Measurements from ENCODE around the gene PUSL1. TPM values are rescaled to one million over a fixed set of nuclear protein-coding genes. Genes with fewer than 3 reads are reported as not detected.

PUSL1 gene
- total and polyA plus RNA-seq, 2 of the 13 experiments (the other 11 are each of a cell fraction or from before 2014, with no cell fraction given), result 8.3 to 22.2 TPM

- TF ChIP-seq CREBL2 (CRISPR knock-in tag; IDR thresholded peaks at IDR 0.05; ENCODE audit: borderline replicate concordance) (peak; percentile 48; the same call in 1 of the 2 replicates), ZNF747 (CRISPR knock-in tag; IDR thresholded peaks at IDR 0.05; ENCODE audit: borderline replicate concordance) (no peak), AHR (CRISPR knock-in tag; IDR thresholded peaks at IDR 0.05) (peak; percentile 45; the same call in 1 of the 2 replicates), HMG20A (CRISPR knock-in tag; IDR thresholded peaks at IDR 0.05; ENCODE audit: borderline replicate concordance) (peak; percentile 34; the same call in 1 of the 2 replicates), NCOA2 (CRISPR knock-in tag; IDR thresholded peaks at IDR 0.05) (peak; percentile 53), ZNF17 (CRISPR knock-in tag; IDR thresholded peaks at IDR 0.05) (no peak), TRIM22 (IDR thresholded peaks at IDR 0.05) (no peak), CEBPB (IDR thresholded peaks at IDR 0.05; ENCODE audit: borderline replicate concordance, low read depth, low read length) (no peak), SRF (IDR thresholded peaks at IDR 0.05; ENCODE audit: low read depth, low read length) (no peak), ZIK1 (CRISPR knock-in tag; IDR thresholded peaks at IDR 0.05; ENCODE audit: borderline replicate concordance, low read depth) (no peak), ZNF687 (CRISPR knock-in tag; IDR thresholded peaks at IDR 0.05) (peak; percentile 92), KLF16 (CRISPR knock-in tag; IDR thresholded peaks at IDR 0.05) (peak in 1 of 2 experiments; percentile 24; a peak in 1 of 4 replicates), HNF4A (CRISPR knock-in tag; IDR thresholded peaks at IDR 0.05) (peak; percentile 73), NRL (CRISPR knock-in tag; IDR thresholded peaks at IDR 0.05; ENCODE audit: borderline replicate concordance) (no peak), TBL1XR1 (IDR thresholded peaks at IDR 0.05; ENCODE audit: borderline replicate concordance, low read length, partially characterized antibody) (no peak), ZNF292 (CRISPR knock-in tag; IDR thresholded peaks at IDR 0.05; ENCODE audit: borderline replicate concordance, low read depth) (no peak), TBX2 (CRISPR knock-in tag; IDR thresholded peaks at IDR 0.05; ENCODE audit: borderline replicate concordance) (peak; percentile 76)
- TF ChIP-seq, protein P1, sequence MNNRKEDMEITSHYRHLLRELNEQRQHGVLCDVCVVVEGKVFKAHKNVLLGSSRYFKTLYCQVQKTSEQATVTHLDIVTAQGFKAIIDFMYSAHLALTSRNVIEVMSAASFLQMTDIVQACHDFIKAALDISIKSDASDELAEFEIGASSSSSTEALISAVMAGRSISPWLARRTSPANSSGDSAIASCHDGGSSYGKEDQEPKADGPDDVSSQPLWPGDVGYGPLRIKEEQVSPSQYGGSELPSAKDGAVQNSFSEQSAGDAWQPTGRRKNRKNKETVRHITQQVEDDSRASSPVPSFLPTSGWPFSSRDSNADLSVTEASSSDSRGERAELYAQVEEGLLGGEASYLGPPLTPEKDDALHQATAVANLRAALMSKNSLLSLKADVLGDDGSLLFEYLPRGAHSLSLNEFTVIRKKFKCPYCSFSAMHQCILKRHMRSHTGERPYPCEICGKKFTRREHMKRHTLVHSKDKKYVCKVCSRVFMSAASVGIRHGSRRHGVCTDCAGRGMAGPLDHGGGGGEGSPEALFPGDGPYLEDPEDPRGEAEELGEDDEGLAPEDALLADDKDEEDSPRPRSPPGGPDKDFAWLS (CRISPR knock-in tag; IDR thresholded peaks at IDR 0.05; ENCODE audit: borderline replicate concordance), result no peak
- TF ChIP-seq, protein P2, sequence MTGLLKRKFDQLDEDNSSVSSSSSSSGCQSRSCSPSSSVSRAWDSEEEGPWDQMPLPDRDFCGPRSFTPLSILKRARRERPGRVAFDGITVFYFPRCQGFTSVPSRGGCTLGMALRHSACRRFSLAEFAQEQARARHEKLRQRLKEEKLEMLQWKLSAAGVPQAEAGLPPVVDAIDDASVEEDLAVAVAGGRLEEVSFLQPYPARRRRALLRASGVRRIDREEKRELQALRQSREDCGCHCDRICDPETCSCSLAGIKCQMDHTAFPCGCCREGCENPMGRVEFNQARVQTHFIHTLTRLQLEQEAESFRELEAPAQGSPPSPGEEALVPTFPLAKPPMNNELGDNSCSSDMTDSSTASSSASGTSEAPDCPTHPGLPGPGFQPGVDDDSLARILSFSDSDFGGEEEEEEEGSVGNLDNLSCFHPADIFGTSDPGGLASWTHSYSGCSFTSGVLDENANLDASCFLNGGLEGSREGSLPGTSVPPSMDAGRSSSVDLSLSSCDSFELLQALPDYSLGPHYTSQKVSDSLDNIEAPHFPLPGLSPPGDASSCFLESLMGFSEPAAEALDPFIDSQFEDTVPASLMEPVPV (CRISPR knock-in tag; IDR thresholded peaks at IDR 0.05), result peak; percentile 90
Observed at GRCh38 chr1:1359664-1360468, 51.5 kb downstream of the PUSL1 start (continued).

Measured in HepG2 (cell line).